ENCODE data around the gene FGD6. TPM values are rescaled to one million over a fixed set of nuclear protein-coding genes. Genes with fewer than 3 reads are reported as not detected.

FGD6 gene
- total RNA-seq, 6 experiments from 2014 or later: 3.5 to 7.8 (median 5.1) TPM

- WGBS (ENCODE audit: insufficient coverage, low coverage, low lambda C conversion rate, missing lambda C conversion rate): 100% methylated on average over 1 of the region's 1 CpG
- Histone ChIP-seq H3K9me3 (no peaks in the 10 kb centered on the region), H3K27ac (no peak overlapping the region), H3K36me3 (peaks cover 0 to 37% (median 2%) of the 10 kb centered on the region in 4 donors), H3K4me3 (no peak overlapping the region), H3K27me3 (no peaks in the 10 kb centered on the region), H3K4me1 (no peaks in the 10 kb centered on the region)
- no peak for DNase-seq
- TF ChIP-seq POLR2A (IDR thresholded peaks at IDR 0.05): no peak
- TF ChIP-seq CTCF (IDR thresholded peaks at IDR 0.05): no peak
- no peak for ATAC-seq
- intact Hi-C loops (cut with DNase I): no loop called here
These were observed 182.5 kb downstream of the FGD6 start for GRCh38 chr12:95034750-95035149.

Other genes starting within 250 kb of the FGD6 start
- 10 to 100 TPM; 39.9 to 96.0 (median 51.3) TPM for gene NDUFA12, start 213.8 kb downstream of the FGD6 start, total RNA-seq
- gene NR2C1, start 143.8 kb downstream of the FGD6 start, total RNA-seq: 10 to 100 TPM; 19.0 to 40.2 (median 21.1) TPM
- 10 to 100 TPM; 23.5 to 34.2 (median 28.9) TPM for gene VEZT, start 340 bp upstream of the FGD6 start, total RNA-seq

Measured in right lobe of liver (tissue), 6 donors.